Naive thymus-derived CD4-positive, alpha-beta T cell (primary cell): ENCODE results near the gene API5. TPM values are rescaled to one million over a fixed set of nuclear protein-coding genes. Genes with fewer than 3 reads are reported as not detected.
"Not testable (repeated sequence)": the region's sequence is repeated elsewhere in the genome, so short reads cannot be mapped to it uniquely, and the experiment has no call there.

Experiments
- ATAC-seq: fragments of 150-1000 bp; cut with Tn5 transposase; 2 replicates; pipeline ENCODE4 v1.10.0; 2021; ENCODE audit warnings: mild to moderate bottlenecking, moderate library complexity
- CTCF ChIA-PET: fragments of 350-600 bp; sonication (Branson Sonifier 250); formaldehyde crosslinking; loops from one replicate; lab custom pipeline; 2021; ENCODE audit warnings: antibody characterized with exemption; lab: Charles Lee
- POLR2A ChIA-PET: fragments of 350-600 bp; sonication (Branson Sonifier 250); formaldehyde crosslinking; loops from one replicate; lab custom pipeline; 2021; ENCODE audit warnings: antibody characterized with exemption, inconsistent platforms; lab: Charles Lee
- DNase-seq, 9 donors: peaks; one replicate each; pipeline versions ENCODE4 v3.0.0 to v3.0.0-alpha.2; 2020 to 2022; ENCODE audit warnings: mixed read lengths in 1 of 9
- H3K27ac ChIP-seq: one replicate; pipeline ENCODE4 v1.7.0; 2013; ENCODE audit warnings: mild to moderate bottlenecking, low read depth, low read length, moderate library complexity
- H3K27me3 ChIP-seq, 2 donors: one replicate each; pipeline ENCODE4 v1.7.0; 2013; ENCODE audit warnings: low read length in 2 of 2, mild to moderate bottlenecking in 2 of 2, moderate library complexity in 2 of 2; ENCODE audit not compliant: control insufficient read depth in 2 of 2, insufficient read depth in 2 of 2
- H3K36me3 ChIP-seq, 3 experiments: 1 replicate in 2 of 3; 2 replicates in 1 of 3; pipeline ENCODE4 v1.7.0; 2013; ENCODE audit warnings: low read length in 3 of 3, mild to moderate bottlenecking in 3 of 3, moderate library complexity in 1 of 3; ENCODE audit not compliant: insufficient read depth in 3 of 3, control insufficient read depth in 2 of 3
- H3K4me1 ChIP-seq, 2 donors: one replicate each; pipeline ENCODE4 v1.7.0; 2013; ENCODE audit warnings: low read length in 2 of 2, mild to moderate bottlenecking in 2 of 2, moderate library complexity in 1 of 2; ENCODE audit not compliant: control insufficient read depth in 2 of 2, insufficient read depth in 2 of 2
- H3K4me3 ChIP-seq: 2 replicates; pipeline ENCODE4 v1.7.0; 2013; ENCODE audit warnings: mild to moderate bottlenecking, low read length
- H3K9me3 ChIP-seq, 3 experiments: 1 replicate in 2 of 3; 2 replicates in 1 of 3; pipeline ENCODE4 v1.7.0; 2013; ENCODE audit warnings: low read length in 3 of 3; ENCODE audit not compliant: control insufficient read depth in 2 of 3
- H3K27ac Mint-ChIP-seq, 9 donors: one replicate each; pipeline ENCODE4 v1.8.0; 2020 to 2022; ENCODE audit warnings: mixed read lengths in 9 of 9, mild to moderate bottlenecking in 8 of 9, moderate library complexity in 5 of 9, inconsistent platforms in 2 of 9
- H3K27me3 Mint-ChIP-seq, 5 donors: one replicate each; pipeline ENCODE4 v1.8.0; 2021 to 2022; ENCODE audit warnings: mixed read lengths in 5 of 5, mild to moderate bottlenecking in 1 of 5
- H3K36me3 Mint-ChIP-seq, 5 donors: one replicate each; pipeline ENCODE4 v1.8.0; 2020 to 2022; ENCODE audit warnings: mixed read lengths in 5 of 5, mild to moderate bottlenecking in 3 of 5, inconsistent platforms in 1 of 5
- H3K4me1 Mint-ChIP-seq, 7 donors: one replicate each; pipeline ENCODE4 v1.8.0; 2020 to 2022; ENCODE audit warnings: mixed read lengths in 7 of 7, mild to moderate bottlenecking in 3 of 7, inconsistent platforms in 1 of 7
- H3K4me3 Mint-ChIP-seq, 10 donors: one replicate each; pipeline ENCODE4 v1.8.0; 2020 to 2022; ENCODE audit warnings: mild to moderate bottlenecking in 10 of 10, mixed read lengths in 10 of 10, moderate library complexity in 6 of 10, inconsistent platforms in 2 of 10
- H3K9me3 Mint-ChIP-seq, 11 donors: one replicate each; pipeline ENCODE4 v1.8.0; 2020 to 2022; ENCODE audit warnings: mixed read lengths in 11 of 11, mild to moderate bottlenecking in 4 of 11, inconsistent platforms in 1 of 11, moderate library complexity in 1 of 11
- intact Hi-C, 2 donors: fragments of 100-400 bp; cut with micrococcal nuclease; formaldehyde crosslinking; loops; one replicate each; pipeline ENCODE4 v1.15.1; 2023
- polyA plus RNA-seq, 2 donors: library from polyadenylated mRNA; unstranded; fragments of 300-500 nt; fragmentation: Illumina TruSeq; gene quantifications; one replicate each; pipeline ENCODE4 v1.2.3, GENCODE V29; 2021
- total RNA-seq, 6 experiments: library from RNA in 5 of 6; stranded (reverse) in 5 of 6; gene quantifications; 1 replicate in 5 of 6; 2 replicates in 1 of 6; pipeline ENCODE4 v1.2.3 and lab custom pipeline; 2021 to 2026

Gene API5
- total and polyA plus RNA-seq, 7 experiments from 2014 or later, result 59.8 to 138 (median 95.4) TPM

DNA sequence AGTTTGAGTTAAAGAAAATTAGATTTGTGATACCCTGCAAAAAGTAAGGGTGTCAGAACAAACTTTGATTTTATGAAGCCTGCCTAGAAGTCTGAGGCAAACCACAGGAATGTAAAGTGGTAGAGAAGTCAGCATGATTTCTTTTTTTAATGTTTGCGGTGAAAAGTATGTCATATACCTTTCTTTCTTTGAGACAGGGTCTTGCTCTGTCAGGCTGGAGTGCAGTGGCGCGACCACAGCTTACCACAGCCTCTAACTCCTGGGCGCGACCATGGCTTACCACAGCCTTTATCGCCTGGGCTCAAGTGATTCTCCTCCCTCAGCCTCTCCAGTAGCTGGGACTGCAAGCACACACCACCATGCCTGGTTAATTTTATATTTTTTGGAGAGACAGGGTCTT, 4.7 kb downstream of the API5 start:
- Histone ChIP-seq H3K27me3 (no peaks in the 10 kb centered on the region), H3K9me3 (no peaks in the 10 kb centered on the region), H3K27ac (peak overlapping the region; percentile 29), H3K4me3 (no peak overlapping the region), H3K4me1 (peaks cover 20 to 25% of the 10 kb centered on the region in 2 donors), H3K36me3 (peaks cover 0 to 28% (median 0%) of the 10 kb centered on the region in 3 experiments)
- POLR2A ChIA-PET, result interaction anchor here (1.0 kb wide), 1 partner anchor 42 kb away, joined by 5 read pairs; the partner anchor contains the start of gene TTC17
- intact Hi-C loops, result no loop called here
- ATAC-seq, result no peak
- peaks cover 0 to 12% (median 6%) of the 10 kb centered on the region in 5 donors for H3K36me3 Mint-ChIP-seq
- H3K27ac Mint-ChIP-seq, result peak overlapping the region in 6 of 9 donors; percentile 4 to 67 (median 59)
- peaks cover 0 to under 1% (median 0%) of the 10 kb centered on the region in 11 donors for H3K9me3 Mint-ChIP-seq
- H3K27me3 Mint-ChIP-seq, result peaks cover 0 to 2% (median 0%) of the 10 kb centered on the region in 5 donors
- CTCF ChIA-PET, result no interaction called here
- H3K4me3 Mint-ChIP-seq, result peak overlapping the region in 3 of 10 donors; percentile 16 to 99 (median 16)
- no peak for DNase-seq
- peaks cover 31 to 71% (median 51%) of the 10 kb centered on the region in 7 donors for H3K4me1 Mint-ChIP-seq

DNA sequence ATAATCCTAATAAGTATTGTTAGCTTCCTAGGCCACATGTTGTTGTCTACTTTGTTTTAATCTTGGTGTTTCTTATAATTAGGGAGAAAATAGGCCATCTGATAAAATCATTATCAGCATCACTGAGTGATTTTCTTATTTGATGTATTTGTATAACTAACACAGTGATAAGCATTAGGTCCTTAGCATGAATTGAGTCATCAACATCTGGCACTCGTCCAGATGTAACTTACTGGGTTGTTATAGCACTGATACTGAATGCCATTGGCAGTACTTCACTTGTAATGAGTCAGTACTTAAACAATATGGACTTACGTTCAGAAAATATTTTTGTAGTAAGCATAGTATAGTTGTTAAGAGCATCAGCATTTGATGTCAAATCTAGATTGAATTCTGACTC, 16.2 kb downstream of the API5 start:
- CTCF ChIA-PET, result no interaction called here
- POLR2A ChIA-PET, result no interaction called here
- peaks cover 32 to 95% (median 41%) of the 10 kb centered on the region in 3 experiments for H3K36me3 ChIP-seq

DNA sequence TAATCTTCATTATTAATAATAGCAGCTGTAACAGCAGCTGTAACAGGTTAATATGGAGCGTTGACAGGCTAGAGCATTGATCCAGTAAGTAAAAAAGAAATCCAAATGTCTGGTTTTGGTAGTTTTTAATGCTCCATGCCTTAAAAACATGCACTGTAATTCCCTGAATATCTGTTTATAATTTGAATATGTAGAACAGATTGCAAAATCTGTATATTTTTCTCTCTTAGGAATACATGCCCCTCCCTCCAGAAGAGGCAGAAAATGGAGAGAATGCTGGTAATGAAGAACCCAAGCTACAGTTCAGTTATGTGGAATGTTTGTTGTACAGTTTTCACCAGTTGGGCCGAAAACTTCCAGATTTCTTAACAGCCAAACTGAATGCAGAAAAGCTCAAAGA, 16.7 kb downstream of the API5 start:
- ChIA-PET POLR2A (no interaction called here), CTCF (no interaction called here)
- Mint-ChIP-seq H3K9me3 (no peaks in the 10 kb centered on the region), H3K27ac (no peak overlapping the region), H3K4me3 (no peak overlapping the region), H3K4me1 (no peaks in the 10 kb centered on the region), H3K27me3 (no peaks in the 10 kb centered on the region), H3K36me3 (peaks cover 12 to 69% (median 33%) of the 10 kb centered on the region in 5 donors)
- H3K4me3 ChIP-seq, result no peak overlapping the region
- no peak overlapping the region for H3K27ac ChIP-seq
- no peaks in the 10 kb centered on the region for H3K27me3 ChIP-seq
- intact Hi-C loops, result no loop called here
- DNase-seq (no peak), ATAC-seq (no peak)
- H3K36me3 ChIP-seq, result peaks cover 27 to 95% (median 37%) of the 10 kb centered on the region in 3 experiments
- H3K4me1 ChIP-seq, result no peaks in the 10 kb centered on the region
- H3K9me3 ChIP-seq, result no peaks in the 10 kb centered on the region

More for the DNA sequence above, 16.2 kb downstream of the API5 start:
- Histone ChIP-seq H3K4me1 (no peaks in the 10 kb centered on the region), H3K4me3 (no peak overlapping the region), H3K9me3 (no peaks in the 10 kb centered on the region), H3K27me3 (no peaks in the 10 kb centered on the region), H3K27ac (no peak overlapping the region)
- H3K9me3 Mint-ChIP-seq, result no peaks in the 10 kb centered on the region
- ATAC-seq (no peak), DNase-seq (no peak)
- H3K27ac Mint-ChIP-seq, result no peak overlapping the region
- no peaks in the 10 kb centered on the region for H3K27me3 Mint-ChIP-seq
- no peak overlapping the region for H3K4me3 Mint-ChIP-seq
- no peaks in the 10 kb centered on the region for H3K4me1 Mint-ChIP-seq
- intact Hi-C loops, result no loop called here
- peaks cover 17 to 72% (median 37%) of the 10 kb centered on the region in 5 donors for H3K36me3 Mint-ChIP-seq

DNA sequence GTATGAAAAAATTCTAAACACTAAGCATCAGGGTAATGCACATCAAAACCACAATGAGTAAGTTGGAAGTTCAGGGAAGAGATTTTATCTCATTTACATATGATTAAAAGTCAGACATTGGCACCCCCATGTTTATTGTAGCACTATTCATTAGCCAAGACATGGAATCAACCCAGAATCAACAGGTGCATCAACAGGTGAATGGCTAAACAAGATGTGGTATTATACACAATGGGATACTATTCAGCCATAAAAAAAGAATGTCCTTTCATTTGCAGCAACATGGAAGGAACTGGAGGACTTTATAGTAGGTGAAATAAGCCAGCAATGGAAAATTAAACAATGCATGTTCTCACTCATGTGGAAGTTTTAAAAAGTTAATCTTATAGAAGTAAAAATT, 29.4 kb downstream of the API5 start:
- Mint-ChIP-seq H3K36me3 (peaks cover 0 to 34% (median 15%) of the 10 kb centered on the region in 5 donors), H3K4me3 (no peak overlapping the region), H3K9me3 (peaks cover 0 to 3% (median 0%) of the 10 kb centered on the region in 11 donors), H3K27me3 (no peaks in the 10 kb centered on the region), H3K4me1 (no peaks in the 10 kb centered on the region), H3K27ac (no peak overlapping the region)
- Histone ChIP-seq H3K9me3 (no peaks in the 10 kb centered on the region), H3K36me3 (peaks cover 5 to 32% (median 8%) of the 10 kb centered on the region in 3 experiments), H3K4me1 (no peaks in the 10 kb centered on the region), H3K27ac (no peak overlapping the region), H3K4me3 (no peak overlapping the region), H3K27me3 (no peaks in the 10 kb centered on the region)
- POLR2A ChIA-PET, result no interaction called here
- CTCF ChIA-PET, result no interaction called here
- ATAC-seq, result no peak
- no peak for DNase-seq
- intact Hi-C loops, result no loop called here

DNA sequence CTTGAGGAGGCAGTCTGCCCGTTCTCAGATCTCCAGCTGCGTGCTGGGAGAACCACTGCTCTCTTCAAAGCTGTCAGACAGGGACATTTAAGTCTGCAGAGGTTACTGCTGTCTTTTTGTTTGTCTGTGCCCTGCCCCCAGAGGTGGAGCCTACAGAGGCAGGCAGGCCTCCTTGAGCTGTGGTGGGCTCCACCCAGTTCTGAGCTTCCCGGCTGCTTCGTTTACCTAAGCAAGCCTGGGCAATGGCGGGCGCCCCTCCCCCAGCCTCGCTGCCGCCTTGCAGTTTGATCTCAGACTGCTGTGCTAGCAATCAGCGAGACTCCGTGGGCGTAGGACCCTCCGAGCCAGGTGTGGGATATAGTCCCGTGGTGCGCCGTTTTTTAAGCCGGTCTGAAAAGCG, 39.6 kb downstream of the API5 start:
- H3K36me3 Mint-ChIP-seq, H3K27me3 ChIP-seq, H3K4me3 ChIP-seq, H3K4me1 Mint-ChIP-seq, ATAC-seq, H3K27ac ChIP-seq, intact Hi-C loops, H3K9me3 ChIP-seq, H3K27me3 Mint-ChIP-seq, H3K27ac Mint-ChIP-seq, H3K4me1 ChIP-seq, POLR2A ChIA-PET, H3K9me3 Mint-ChIP-seq, H3K36me3 ChIP-seq, CTCF ChIA-PET: not testable (repeated sequence)
- H3K4me3 Mint-ChIP-seq, result peak overlapping the region in 1 of 10 donors; percentile 39
- DNase-seq, result peak in 2 of 9 donors; percentile 2 to 32

DNA sequence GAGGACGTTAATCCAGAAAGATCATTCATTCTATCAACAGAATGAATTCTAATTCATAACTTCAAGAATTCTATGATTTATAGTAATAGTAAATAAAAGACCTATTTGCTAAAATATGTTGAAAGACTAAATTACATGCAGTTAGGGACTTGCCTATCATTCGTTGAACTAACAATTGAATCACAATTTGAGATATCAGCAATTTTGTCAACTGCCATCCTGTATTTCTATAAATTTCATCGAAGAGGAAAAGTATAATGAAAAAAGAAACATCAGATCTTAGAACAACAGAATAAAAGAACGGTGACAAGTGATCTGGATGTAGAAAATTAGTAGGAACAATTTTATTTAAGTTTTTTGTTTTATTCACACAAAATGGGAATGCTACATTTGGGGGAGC, 42.5 kb downstream of the API5 start:
- no peak for ATAC-seq
- Mint-ChIP-seq H3K27ac (no peak overlapping the region), H3K9me3 (peaks cover 0 to 1% (median 0%) of the 10 kb centered on the region in 11 donors), H3K4me3 (no peak overlapping the region), H3K36me3 (peaks cover 0 to 7% (median 3%) of the 10 kb centered on the region in 5 donors), H3K27me3 (no peaks in the 10 kb centered on the region), H3K4me1 (peaks cover 10 to 17% (median 13%) of the 10 kb centered on the region in 7 donors)
- Histone ChIP-seq H3K4me3 (no peak overlapping the region), H3K27ac (no peak overlapping the region), H3K9me3 (no peaks in the 10 kb centered on the region), H3K27me3 (no peaks in the 10 kb centered on the region), H3K36me3 (peaks cover 0 to 8% (median 0%) of the 10 kb centered on the region in 3 experiments), H3K4me1 (peaks cover 5 to 8% of the 10 kb centered on the region in 2 donors)
- DNase-seq, result no peak
- intact Hi-C loops, result no loop called here
- CTCF ChIA-PET, result no interaction called here
- POLR2A ChIA-PET, result interaction anchor here (0.6 kb wide), 1 partner anchor 8 kb away, joined by 3 read pairs; no protein-coding TSS in a partner anchor

DNA sequence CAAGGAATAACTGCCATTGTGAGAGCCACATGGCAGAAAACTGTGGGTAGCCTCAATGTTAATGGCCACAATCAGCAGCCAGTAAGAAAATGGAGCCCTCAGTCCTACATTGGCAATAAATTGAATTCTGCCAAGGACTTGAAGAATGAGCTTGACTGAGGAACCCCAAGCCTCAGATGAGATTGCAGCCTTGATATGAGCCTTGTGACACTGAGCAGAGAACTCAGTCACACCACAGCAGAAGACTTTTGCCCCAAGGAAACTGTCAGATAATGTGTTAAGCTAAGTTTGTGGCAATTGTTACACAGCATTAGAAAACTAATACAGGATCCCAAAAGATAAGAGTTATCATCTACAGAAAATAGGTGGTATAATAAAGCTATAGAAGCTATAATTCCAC, 44.5 kb downstream of the API5 start:
- peaks cover 0 to 5% (median 3%) of the 10 kb centered on the region in 5 donors for H3K36me3 Mint-ChIP-seq
- peaks cover 22 to 24% of the 10 kb centered on the region in 2 donors for H3K4me1 ChIP-seq
- no peak overlapping the region for H3K27ac ChIP-seq
- ATAC-seq, result no peak
- intact Hi-C loops, result loop anchor here in 1 of 2 donors (5.0 kb wide), 1 partner anchor 711 kb away; the partner anchor contains the start of gene ACCS
- H3K4me3 Mint-ChIP-seq, result peak overlapping the region in 2 of 10 donors; percentile 3 to 31
- ChIA-PET POLR2A (interaction anchor here (3.5 kb wide), 1 partner anchor 44 kb away, joined by 43 read pairs; the partner anchor contains the start of gene API5), CTCF (no interaction called here)
- H3K36me3 ChIP-seq, result peaks cover 0 to 8% (median 0%) of the 10 kb centered on the region in 3 experiments
- H3K4me3 ChIP-seq, result no peak overlapping the region
- H3K27me3 ChIP-seq, result no peaks in the 10 kb centered on the region
- H3K27ac Mint-ChIP-seq, result no peak overlapping the region
- peaks cover 23 to 36% (median 31%) of the 10 kb centered on the region in 7 donors for H3K4me1 Mint-ChIP-seq
- H3K27me3 Mint-ChIP-seq, result no peaks in the 10 kb centered on the region
- H3K9me3 ChIP-seq, result no peaks in the 10 kb centered on the region
- H3K9me3 Mint-ChIP-seq, result peaks cover 0 to 1% (median 0%) of the 10 kb centered on the region in 11 donors
- no peak for DNase-seq
